Prostate gland (tissue), 2 donors: ENCODE results near the gene RAB5B. TPM values are rescaled to one million over a fixed set of nuclear protein-coding genes. Genes with fewer than 3 reads are reported as not detected.
"Not testable (repeated sequence)": the region's sequence is repeated elsewhere in the genome, so short reads cannot be mapped to it uniquely, and the experiment has no call there.

Source experiments
- DNase-seq: peaks from one replicate; pipeline ENCODE4 v3.0.0-alpha.2; 2019; ENCODE audit warnings: low spot score
- H3K27ac ChIP-seq, 2 donors: fragments of 200-600 bp; sonication (generic); 2 replicates each; pipeline ENCODE4 v1.5.1; 2017 to 2019
- H3K27me3 ChIP-seq: fragments of 200-600 bp; sonication (generic); replicated peaks from 2 replicates; pipeline ENCODE4 v1.5.1; 2019; ENCODE audit not compliant: insufficient read depth
- H3K36me3 ChIP-seq, 2 donors: fragments of 200-600 bp; sonication (generic); 1 replicate in 1 of 2; 2 replicates in 1 of 2; pipeline versions ENCODE4 v1.5.1 to v1.8.1; 2017 to 2019
- H3K4me1 ChIP-seq: fragments of 200-600 bp; sonication (generic); replicated peaks from 2 replicates; pipeline ENCODE4 v1.5.1; 2019
- H3K4me3 ChIP-seq, 2 donors: fragments of 200-600 bp; sonication (generic); 2 replicates each; pipeline ENCODE4 v1.5.1; 2017 to 2019
- H3K9me3 ChIP-seq: fragments of 200-600 bp; sonication (generic); 2 replicates; pipeline ENCODE4 v1.5.1; 2017
- POLR2A ChIP-seq: fragments of 450-650 bp; IDR thresholded peaks from one replicate; pipeline ENCODE4 v1.6.1; 2016; ENCODE audit warnings: antibody characterized with exemption, mild to moderate bottlenecking
- POLR2AphosphoS5 ChIP-seq: sonication (generic); formaldehyde crosslinking; IDR thresholded peaks from one replicate; pipeline ENCODE4 v1.6.1; 2017; ENCODE audit warnings: antibody characterized with exemption
- WGBS: methylation state at CpG from one replicate; pipeline ENCODE4 v1.1.5; 2018; 5-methylcytosine and 5-hydroxymethylcytosine counted together
- intact Hi-C: fragments of 100-400 bp; cut with DNase I; formaldehyde crosslinking; loops from one replicate; pipeline ENCODE4 v1.14.2; 2022
- total RNA-seq, 2 donors: library from RNA; depleted of rRNA; stranded (reverse); fragments of >200 nt; gene quantifications; one replicate each; pipeline ENCODE4 v1.1.0, GENCODE V29; 2016
- TF ChIP-seq, protein P1 (sequence below), 4 experiments: fragments of 200-600 bp in 2 of 4; fragments of 450-650 bp in 2 of 4; sonication (generic) in 2 of 4; IDR thresholded peaks; 1 replicate in 3 of 4; 2 replicates in 1 of 4; pipeline ENCODE4 v1.5.1; 2016 to 2019; ENCODE audit warnings: antibody characterized with exemption in 4 of 4, mild to moderate bottlenecking in 2 of 4, moderate library complexity in 2 of 4

The RAB5B gene
- total RNA-seq, 2 donors from 2014 or later: 82.5 to 191 TPM

DNA sequence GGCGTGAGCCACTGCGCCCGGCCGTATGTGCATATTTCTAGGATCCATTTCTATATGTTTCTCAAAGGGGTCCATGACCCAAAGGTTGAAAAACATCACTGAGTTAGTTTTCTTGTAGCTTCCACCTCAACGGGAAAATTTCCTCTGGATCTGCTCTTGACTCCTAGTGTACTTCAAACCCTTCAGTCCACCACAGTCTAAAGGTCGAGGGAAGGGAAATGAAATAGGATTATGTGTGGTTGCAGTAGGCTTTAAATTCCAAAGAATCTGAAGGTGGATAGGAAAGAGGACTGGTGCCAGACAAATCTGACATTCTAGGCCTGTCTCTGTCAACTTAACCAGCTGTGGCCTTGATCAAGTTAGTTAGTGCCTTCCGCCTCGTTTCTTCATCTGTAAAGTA lies 21.5 kb downstream of the RAB5B start:
- TF ChIP-seq POLR2AphosphoS5 (no peak), POLR2A (no peak)
- TF ChIP-seq, protein P1, sequence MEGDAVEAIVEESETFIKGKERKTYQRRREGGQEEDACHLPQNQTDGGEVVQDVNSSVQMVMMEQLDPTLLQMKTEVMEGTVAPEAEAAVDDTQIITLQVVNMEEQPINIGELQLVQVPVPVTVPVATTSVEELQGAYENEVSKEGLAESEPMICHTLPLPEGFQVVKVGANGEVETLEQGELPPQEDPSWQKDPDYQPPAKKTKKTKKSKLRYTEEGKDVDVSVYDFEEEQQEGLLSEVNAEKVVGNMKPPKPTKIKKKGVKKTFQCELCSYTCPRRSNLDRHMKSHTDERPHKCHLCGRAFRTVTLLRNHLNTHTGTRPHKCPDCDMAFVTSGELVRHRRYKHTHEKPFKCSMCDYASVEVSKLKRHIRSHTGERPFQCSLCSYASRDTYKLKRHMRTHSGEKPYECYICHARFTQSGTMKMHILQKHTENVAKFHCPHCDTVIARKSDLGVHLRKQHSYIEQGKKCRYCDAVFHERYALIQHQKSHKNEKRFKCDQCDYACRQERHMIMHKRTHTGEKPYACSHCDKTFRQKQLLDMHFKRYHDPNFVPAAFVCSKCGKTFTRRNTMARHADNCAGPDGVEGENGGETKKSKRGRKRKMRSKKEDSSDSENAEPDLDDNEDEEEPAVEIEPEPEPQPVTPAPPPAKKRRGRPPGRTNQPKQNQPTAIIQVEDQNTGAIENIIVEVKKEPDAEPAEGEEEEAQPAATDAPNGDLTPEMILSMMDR (IDR thresholded peaks at IDR 0.05): no peak
- Histone ChIP-seq H3K9me3 (no peaks in the 10 kb centered on the region), H3K27ac (no peak overlapping the region), H3K4me1 (peaks cover 6% of the 10 kb centered on the region), H3K27me3 (no peaks in the 10 kb centered on the region), H3K36me3 (peaks cover 5 to 34% of the 10 kb centered on the region in 2 donors), H3K4me3 (no peak overlapping the region)
- DNase-seq: no peak
- 77% methylated on average over 8 of the region's 8 CpGs for WGBS
- intact Hi-C loops: loop anchor here (5.0 to 10.0 kb wide), 2 partner anchors 47 to 109 kb away; partner anchors contain the start of genes PA2G4 and RPS26

DNA sequence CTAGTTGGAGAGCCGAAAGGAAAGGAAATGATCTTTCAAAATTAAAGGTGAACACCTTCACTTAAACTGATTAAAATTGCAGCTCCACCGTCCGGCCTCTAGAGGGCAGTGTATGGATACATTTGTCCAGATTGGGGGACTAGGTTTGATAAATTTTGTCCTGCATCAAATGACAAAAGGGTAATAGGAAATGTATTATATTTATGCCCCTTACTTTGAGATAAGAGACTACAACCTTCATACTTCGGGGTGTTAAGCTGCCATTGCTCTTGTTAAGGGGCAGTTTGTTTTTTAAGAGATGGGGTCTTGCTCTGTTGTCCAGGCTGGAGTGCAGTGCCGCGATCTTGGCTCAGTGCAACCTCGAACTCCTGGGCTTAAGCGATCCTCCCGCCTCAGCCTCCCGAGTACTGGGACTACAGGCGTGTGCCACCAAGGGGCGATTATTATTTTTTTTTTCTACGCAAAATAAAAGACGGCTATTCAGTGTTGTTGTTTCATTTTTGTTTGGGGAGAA lies 22.4 kb downstream of the RAB5B start:
- Histone ChIP-seq H3K27me3 (no peaks in the 10 kb centered on the region), H3K36me3 (peaks cover 5 to 25% of the 10 kb centered on the region in 2 donors), H3K9me3 (no peaks in the 10 kb centered on the region), H3K4me1 (peaks cover 6% of the 10 kb centered on the region), H3K27ac (peak overlapping the region; percentile 81 to 82), H3K4me3 (peak overlapping the region; percentile 51 to 71)
- WGBS: 31% methylated on average over 14 of the region's 14 CpGs
- intact Hi-C loops: loop anchor here (5.0 to 10.0 kb wide), 2 partner anchors 46 to 109 kb away; partner anchors contain the start of genes PA2G4 and RPS26
- TF ChIP-seq, protein P1 (IDR thresholded peaks at IDR 0.05): peak; percentile 68 to 93 (median 82)
- TF ChIP-seq POLR2AphosphoS5 (peak; percentile 63), POLR2A (no peak)
- peak; percentile 42 for DNase-seq

DNA sequence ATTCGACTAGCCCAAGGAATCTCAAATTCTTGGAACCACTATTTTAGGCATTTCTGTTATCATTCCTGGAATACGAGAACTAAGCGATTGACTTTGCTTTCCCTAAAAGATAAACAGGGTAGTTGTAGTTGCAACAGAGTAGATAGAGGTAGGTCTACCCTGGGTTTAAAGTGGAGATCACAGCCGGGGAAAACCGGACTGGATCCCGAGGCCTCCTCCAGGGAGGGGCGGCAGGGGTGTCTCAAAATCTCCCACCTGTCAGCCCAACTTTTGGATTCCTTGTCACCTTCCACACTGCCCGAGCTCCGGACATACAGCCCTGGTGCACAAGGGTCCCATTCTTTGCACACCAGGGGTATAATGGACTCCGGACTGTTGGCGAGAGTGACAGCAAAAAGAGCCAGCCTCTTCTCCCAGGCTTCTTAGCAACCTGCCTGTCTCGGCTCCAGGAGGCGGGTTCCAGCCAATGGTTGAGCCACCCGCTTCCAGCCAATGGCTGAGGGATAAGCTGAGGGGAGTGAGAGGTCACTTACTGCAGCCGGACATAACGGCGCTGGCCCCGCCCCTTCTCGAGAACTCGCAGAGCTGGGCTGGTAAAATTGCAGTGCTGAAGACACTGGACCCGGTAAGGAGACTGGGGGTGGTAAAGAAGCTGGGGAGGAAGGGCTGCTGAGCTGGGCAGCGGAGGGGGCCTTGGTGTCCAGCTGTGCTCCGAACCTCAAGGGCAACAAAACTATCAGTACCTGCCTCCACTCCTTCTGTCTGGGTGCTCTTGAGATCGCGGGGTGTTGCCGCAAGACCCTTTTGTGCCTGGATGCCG lies 23.0 kb downstream of the RAB5B start, which contains the start of gene SUOX:
Gene SUOX (plus strand): TSS at position 562 of the 820 bp plus-strand sequence. CDS start 4,946 bp downstream, outside the sequence.
- H3K27me3 ChIP-seq: no peaks in the 10 kb centered on the region
- TF ChIP-seq POLR2A (peak; percentile 74), POLR2AphosphoS5 (peak; percentile 96)
- TF ChIP-seq, protein P1 (IDR thresholded peaks at IDR 0.05): peak in 1 of 4 experiments; percentile 29
- H3K27ac ChIP-seq: peak within 1 kb of the TSS; percentile 81 to 82
- peaks cover 6% of the 10 kb centered on the region for H3K4me1 ChIP-seq
- peaks cover 3 to 19% of the 10 kb centered on the region in 2 donors for H3K36me3 ChIP-seq
- DNase-seq: peak; percentile 98
- WGBS: under 1% methylated on average over 27 of the region's 27 CpGs
- intact Hi-C loops: loop anchor here (5.0 to 10.0 kb wide), 2 partner anchors 45 to 108 kb away; partner anchors contain the start of genes PA2G4 and RPS26
- H3K9me3 ChIP-seq: no peaks in the 10 kb centered on the region
- H3K4me3 ChIP-seq: peak within 1 kb of the TSS; percentile 51 to 71

DNA sequence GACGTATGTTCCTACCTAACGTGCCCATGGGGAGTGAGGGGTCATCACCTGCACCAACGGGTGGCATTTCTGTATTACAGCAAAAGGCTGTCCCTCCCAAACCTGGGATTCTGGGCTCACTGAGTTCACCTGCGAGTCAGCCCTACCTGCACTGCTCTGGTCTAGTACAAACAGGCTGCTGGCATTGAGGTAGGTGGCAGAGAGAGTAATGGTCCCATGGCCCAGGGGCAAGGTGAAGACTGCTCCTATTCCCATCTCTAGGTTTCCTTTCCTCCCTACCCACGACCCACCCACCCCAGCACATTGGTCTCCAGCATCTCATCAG lies 23.6 kb downstream of the RAB5B start:
- H3K36me3 ChIP-seq: peaks cover 0 to 13% of the 10 kb centered on the region in 2 donors
- no peaks in the 10 kb centered on the region for H3K9me3 ChIP-seq
- TF ChIP-seq POLR2AphosphoS5: no peak
- TF ChIP-seq, protein P1 (IDR thresholded peaks at IDR 0.05): no peak
- peak overlapping the region; percentile 81 to 82 for H3K27ac ChIP-seq
- H3K4me1 ChIP-seq: peaks cover 6% of the 10 kb centered on the region
- DNase-seq: no peak
- H3K4me3 ChIP-seq: peak overlapping the region; percentile 51 to 71
- intact Hi-C loops: loop anchor here (5.0 to 10.0 kb wide), 2 partner anchors 45 to 107 kb away; partner anchors contain the start of genes PA2G4 and RPS26
- WGBS: 3% methylated on average over 5 of the region's 5 CpGs
- no peaks in the 10 kb centered on the region for H3K27me3 ChIP-seq

DNA sequence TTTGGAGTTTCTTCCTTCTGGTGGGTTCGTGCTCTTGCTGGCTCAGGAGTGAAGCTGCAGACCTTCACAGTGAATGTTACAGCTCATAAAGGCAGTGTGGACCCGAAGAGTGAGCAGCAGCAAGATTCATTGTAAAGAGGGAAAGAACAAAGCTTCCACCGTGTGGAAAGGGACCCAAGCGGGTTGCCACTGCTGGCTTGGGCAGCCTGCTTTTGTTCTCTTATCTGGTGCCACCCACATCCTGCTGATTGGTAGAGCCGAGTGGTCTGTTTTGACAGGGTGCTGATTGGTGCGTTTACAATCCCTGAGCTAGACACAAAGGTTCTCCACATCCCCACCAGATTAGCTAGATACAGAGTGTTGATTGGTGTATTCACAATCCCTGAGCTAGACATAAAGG lies 25.6 kb downstream of the RAB5B start:
- DNase-seq, H3K27ac ChIP-seq, H3K4me3 ChIP-seq, H3K36me3 ChIP-seq, H3K27me3 ChIP-seq, H3K9me3 ChIP-seq, H3K4me1 ChIP-seq: not testable (repeated sequence)
- intact Hi-C loops: loop anchor here (5.0 to 10.0 kb wide), 2 partner anchors 43 to 105 kb away; partner anchors contain the start of genes PA2G4 and RPS26
- 77% methylated on average over 6 of the region's 6 CpGs for WGBS

DNA sequence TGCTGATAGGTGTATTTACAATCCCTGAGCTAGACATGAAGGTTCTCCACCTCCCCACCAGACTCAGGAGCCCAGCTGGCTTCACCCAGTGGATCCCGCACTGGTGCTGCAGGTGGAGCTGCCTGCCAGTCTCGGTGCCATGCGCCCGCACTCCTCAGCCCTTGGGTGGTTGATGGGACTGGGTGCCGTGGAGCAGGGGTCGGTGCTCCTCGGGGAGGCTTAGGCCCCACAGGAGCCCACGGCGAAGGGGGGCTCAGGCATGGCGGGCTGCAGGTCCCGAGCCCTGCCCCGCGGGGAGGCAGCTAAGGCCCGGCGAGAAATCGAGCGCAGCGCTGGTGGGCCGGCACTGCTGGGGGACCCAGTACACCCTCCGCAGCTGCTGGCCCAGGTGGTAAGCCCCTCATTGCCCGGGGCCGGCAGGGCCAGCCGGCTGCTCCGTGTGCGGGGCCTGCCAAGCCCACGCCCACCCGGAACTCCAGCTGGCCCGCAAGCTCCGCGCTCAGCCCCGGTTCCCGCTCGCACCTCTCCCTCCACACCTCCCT lies 26.2 kb downstream of the RAB5B start:
- H3K36me3 ChIP-seq, DNase-seq, H3K9me3 ChIP-seq, H3K4me1 ChIP-seq, H3K4me3 ChIP-seq, H3K27ac ChIP-seq, H3K27me3 ChIP-seq: not testable (repeated sequence)
- intact Hi-C loops: loop anchor here (5.0 to 10.0 kb wide), 2 partner anchors 42 to 105 kb away; partner anchors contain the start of genes PA2G4 and RPS26
- 93% methylated on average over 28 of the region's 33 CpGs for WGBS
